Measurements from ENCODE around the gene TMEM176A. TPM values are rescaled to one million over a fixed set of nuclear protein-coding genes. Genes with fewer than 3 reads are reported as not detected.

TMEM176A gene
- polyA plus RNA-seq, 1 donor (not counting 4 experiments of a cell fraction or from before 2014, with no cell fraction given): not detected

DNA sequence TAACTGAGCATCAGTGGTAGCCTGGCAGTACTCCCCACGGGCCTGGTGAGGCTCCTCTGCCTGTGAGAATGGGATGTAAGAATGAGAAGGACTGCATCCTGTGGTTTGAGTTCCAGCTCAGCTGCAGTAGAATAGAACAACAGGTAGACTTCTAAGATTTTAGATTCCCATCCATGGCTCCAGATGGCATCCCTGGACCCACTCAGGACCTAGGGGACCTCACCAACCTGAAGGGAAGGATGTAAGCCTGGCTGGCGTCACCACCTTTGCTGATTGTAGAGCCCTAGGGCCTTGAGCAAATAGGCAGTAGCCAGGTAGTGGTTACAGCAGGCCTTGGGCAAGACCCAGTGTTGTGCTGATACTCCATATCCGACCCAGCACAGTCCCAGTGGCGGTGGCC is 42.1 kb downstream of the TMEM176A start:
- FAIRE-seq (no peak), DNase-seq (ENCODE audit: low read depth, low spot score) (no peak)
- no peaks in the 10 kb centered on the region for H3K9me1 ChIP-seq (ENCODE audit: control insufficient read depth, extremely low read depth, insufficient read depth, low read length)
- H4K20me1 ChIP-seq (ENCODE audit: control insufficient read depth, extremely low read depth, insufficient read depth, low read length): no peaks in the 10 kb centered on the region
- H2AFZ ChIP-seq (ENCODE audit: control insufficient read depth, low read length): no peak overlapping the region
- H3K9me3 ChIP-seq (ENCODE audit: control insufficient read depth, low read depth, low read length): no peaks in the 10 kb centered on the region
- H3K27me3 ChIP-seq (ENCODE audit: control insufficient read depth, extremely low read depth, insufficient read depth, low read length): no peaks in the 10 kb centered on the region
- no peak overlapping the region for H3K9ac ChIP-seq (ENCODE audit: control insufficient read depth, extremely low read depth, insufficient read depth, low read length)
- no peak overlapping the region for H3K27ac ChIP-seq (ENCODE audit: control insufficient read depth, insufficient read depth, low read length)
- H3K4me1 ChIP-seq (ENCODE audit: control insufficient read depth, extremely low read depth, insufficient read depth, low read length): no peaks in the 10 kb centered on the region
- dilution Hi-C loops (cut with MboI; ENCODE audit: extremely low pct_ligation_motif_present, low sequenced_read_pairs): no loop called here
- H3K36me3 ChIP-seq (ENCODE audit: control insufficient read depth in 2 of 2, extremely low read depth in 1 of 2, insufficient read depth in 2 of 2, low read length in 2 of 2): no peaks in the 10 kb centered on the region
- H3K4me3 ChIP-seq (ENCODE audit: control insufficient read depth in 2 of 3, extremely low read depth in 1 of 3, insufficient read depth in 2 of 3, low read depth in 1 of 3, low read length in 3 of 3): no peak overlapping the region
- TF ChIP-seq EZH2 (IDR thresholded peaks at IDR 0.05; ENCODE audit: low read length): no peak
- TF ChIP-seq, protein P1, sequence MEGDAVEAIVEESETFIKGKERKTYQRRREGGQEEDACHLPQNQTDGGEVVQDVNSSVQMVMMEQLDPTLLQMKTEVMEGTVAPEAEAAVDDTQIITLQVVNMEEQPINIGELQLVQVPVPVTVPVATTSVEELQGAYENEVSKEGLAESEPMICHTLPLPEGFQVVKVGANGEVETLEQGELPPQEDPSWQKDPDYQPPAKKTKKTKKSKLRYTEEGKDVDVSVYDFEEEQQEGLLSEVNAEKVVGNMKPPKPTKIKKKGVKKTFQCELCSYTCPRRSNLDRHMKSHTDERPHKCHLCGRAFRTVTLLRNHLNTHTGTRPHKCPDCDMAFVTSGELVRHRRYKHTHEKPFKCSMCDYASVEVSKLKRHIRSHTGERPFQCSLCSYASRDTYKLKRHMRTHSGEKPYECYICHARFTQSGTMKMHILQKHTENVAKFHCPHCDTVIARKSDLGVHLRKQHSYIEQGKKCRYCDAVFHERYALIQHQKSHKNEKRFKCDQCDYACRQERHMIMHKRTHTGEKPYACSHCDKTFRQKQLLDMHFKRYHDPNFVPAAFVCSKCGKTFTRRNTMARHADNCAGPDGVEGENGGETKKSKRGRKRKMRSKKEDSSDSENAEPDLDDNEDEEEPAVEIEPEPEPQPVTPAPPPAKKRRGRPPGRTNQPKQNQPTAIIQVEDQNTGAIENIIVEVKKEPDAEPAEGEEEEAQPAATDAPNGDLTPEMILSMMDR (optimal IDR thresholded peaks at IDR 0.05 in 1 of 3, IDR thresholded peaks at IDR 0.05 in 1 of 3, conservative IDR thresholded peaks at IDR 0.05 in 1 of 3; ENCODE audit: extremely low read depth in 1 of 3, insufficient read depth in 2 of 3, low read length in 3 of 3): no peak
- H3K79me2 ChIP-seq (ENCODE audit: control insufficient read depth, insufficient read depth, low read length): no peaks in the 10 kb centered on the region
- no peak overlapping the region for H3K4me2 ChIP-seq (ENCODE audit: control insufficient read depth, extremely low read depth, insufficient read depth, low read depth, low read length)

DNA sequence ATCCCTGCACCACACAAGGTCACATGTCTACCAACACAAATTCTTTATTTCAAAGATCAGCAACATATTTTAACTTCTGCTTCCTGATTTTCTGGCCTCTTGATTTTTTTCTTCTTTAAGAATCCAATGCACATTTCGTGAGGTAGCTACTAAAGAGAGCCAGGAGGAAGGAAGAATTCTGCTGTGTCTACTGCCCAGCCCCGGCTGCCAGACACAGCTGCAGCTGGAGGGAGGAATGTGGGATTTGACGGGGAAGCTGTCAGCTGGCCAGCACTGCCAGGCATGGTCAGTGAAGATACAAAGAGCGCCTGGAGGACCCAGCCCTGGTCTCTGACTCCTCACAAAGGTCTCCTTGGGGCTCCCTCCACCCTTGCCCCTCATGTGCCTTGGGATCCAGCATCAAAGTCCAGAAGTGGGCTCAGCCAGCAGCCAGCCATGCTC is 44.9 kb downstream of the TMEM176A start:
- H3K79me2 ChIP-seq (ENCODE audit: control insufficient read depth, insufficient read depth, low read length): no peaks in the 10 kb centered on the region
- no peak overlapping the region for H3K9ac ChIP-seq (ENCODE audit: control insufficient read depth, extremely low read depth, insufficient read depth, low read length)
- H3K27me3 ChIP-seq (ENCODE audit: control insufficient read depth, extremely low read depth, insufficient read depth, low read length): no peaks in the 10 kb centered on the region
- H3K36me3 ChIP-seq (ENCODE audit: control insufficient read depth in 2 of 2, extremely low read depth in 1 of 2, insufficient read depth in 2 of 2, low read length in 2 of 2): no peaks in the 10 kb centered on the region
- no peaks in the 10 kb centered on the region for H3K9me1 ChIP-seq (ENCODE audit: control insufficient read depth, extremely low read depth, insufficient read depth, low read length)
- no peak overlapping the region for H3K4me2 ChIP-seq (ENCODE audit: control insufficient read depth, extremely low read depth, insufficient read depth, low read depth, low read length)
- TF ChIP-seq EZH2 (IDR thresholded peaks at IDR 0.05; ENCODE audit: low read length): no peak
- TF ChIP-seq, protein P1 (optimal IDR thresholded peaks at IDR 0.05 in 1 of 3, IDR thresholded peaks at IDR 0.05 in 1 of 3, conservative IDR thresholded peaks at IDR 0.05 in 1 of 3; ENCODE audit: extremely low read depth in 1 of 3, insufficient read depth in 2 of 3, low read length in 3 of 3): no peak
- DNase-seq (ENCODE audit: low read depth, low spot score) (no peak), FAIRE-seq (no peak)
- no peaks in the 10 kb centered on the region for H3K4me1 ChIP-seq (ENCODE audit: control insufficient read depth, extremely low read depth, insufficient read depth, low read length)
- H4K20me1 ChIP-seq (ENCODE audit: control insufficient read depth, extremely low read depth, insufficient read depth, low read length): no peaks in the 10 kb centered on the region
- H2AFZ ChIP-seq (ENCODE audit: control insufficient read depth, low read length): no peak overlapping the region
- H3K27ac ChIP-seq (ENCODE audit: control insufficient read depth, insufficient read depth, low read length): no peak overlapping the region
- dilution Hi-C loops (cut with MboI; ENCODE audit: extremely low pct_ligation_motif_present, low sequenced_read_pairs): no loop called here
- no peak overlapping the region for H3K4me3 ChIP-seq (ENCODE audit: control insufficient read depth in 2 of 3, extremely low read depth in 1 of 3, insufficient read depth in 2 of 3, low read depth in 1 of 3, low read length in 3 of 3)
- H3K9me3 ChIP-seq (ENCODE audit: control insufficient read depth, low read depth, low read length): no peaks in the 10 kb centered on the region

All from keratinocyte (primary cell).